Measurements from ENCODE around the gene LFNG. TPM values are rescaled to one million over a fixed set of nuclear protein-coding genes. Genes with fewer than 3 reads are reported as not detected.

Gene LFNG
- total and polyA plus RNA-seq, 2 of the 13 experiments (the other 11 are each of a cell fraction or from before 2014, with no cell fraction given), result 0.44 to 1.5 TPM

DNA sequence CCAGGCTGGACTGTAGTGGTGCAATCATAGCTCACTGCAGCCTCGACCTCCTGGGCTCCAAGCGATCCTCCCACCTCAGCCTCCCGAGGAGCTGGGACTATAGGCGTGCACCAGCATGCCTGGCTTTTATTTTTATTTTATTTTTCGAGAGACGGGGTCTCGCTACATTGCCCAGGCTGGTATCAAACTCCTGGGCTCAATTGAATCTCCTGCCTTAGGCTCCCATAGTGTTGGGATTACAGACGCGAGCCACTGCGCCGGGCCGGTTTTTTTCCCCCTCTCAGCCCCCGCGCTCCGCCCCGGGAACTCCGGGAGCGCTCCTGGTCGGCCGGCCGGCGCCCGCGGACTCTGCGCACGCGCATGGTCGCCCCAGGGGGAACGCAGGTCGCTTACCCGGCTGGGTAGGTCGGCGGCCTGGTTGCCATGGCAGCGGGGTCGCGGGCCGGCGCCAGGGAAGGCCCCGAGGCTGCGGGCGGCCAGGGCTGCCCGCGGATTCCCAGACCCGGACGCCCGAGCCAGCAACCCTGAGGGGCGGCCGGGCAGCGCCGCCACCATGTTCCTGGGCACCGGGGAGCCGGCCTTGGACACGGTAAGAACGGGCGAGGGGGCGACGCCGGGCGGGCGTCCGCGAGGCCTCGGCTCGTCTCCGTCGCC lies 39.2 kb downstream of the LFNG start, which contains the start of gene IQCE (continued):
- TF ChIP-seq, protein P1, sequence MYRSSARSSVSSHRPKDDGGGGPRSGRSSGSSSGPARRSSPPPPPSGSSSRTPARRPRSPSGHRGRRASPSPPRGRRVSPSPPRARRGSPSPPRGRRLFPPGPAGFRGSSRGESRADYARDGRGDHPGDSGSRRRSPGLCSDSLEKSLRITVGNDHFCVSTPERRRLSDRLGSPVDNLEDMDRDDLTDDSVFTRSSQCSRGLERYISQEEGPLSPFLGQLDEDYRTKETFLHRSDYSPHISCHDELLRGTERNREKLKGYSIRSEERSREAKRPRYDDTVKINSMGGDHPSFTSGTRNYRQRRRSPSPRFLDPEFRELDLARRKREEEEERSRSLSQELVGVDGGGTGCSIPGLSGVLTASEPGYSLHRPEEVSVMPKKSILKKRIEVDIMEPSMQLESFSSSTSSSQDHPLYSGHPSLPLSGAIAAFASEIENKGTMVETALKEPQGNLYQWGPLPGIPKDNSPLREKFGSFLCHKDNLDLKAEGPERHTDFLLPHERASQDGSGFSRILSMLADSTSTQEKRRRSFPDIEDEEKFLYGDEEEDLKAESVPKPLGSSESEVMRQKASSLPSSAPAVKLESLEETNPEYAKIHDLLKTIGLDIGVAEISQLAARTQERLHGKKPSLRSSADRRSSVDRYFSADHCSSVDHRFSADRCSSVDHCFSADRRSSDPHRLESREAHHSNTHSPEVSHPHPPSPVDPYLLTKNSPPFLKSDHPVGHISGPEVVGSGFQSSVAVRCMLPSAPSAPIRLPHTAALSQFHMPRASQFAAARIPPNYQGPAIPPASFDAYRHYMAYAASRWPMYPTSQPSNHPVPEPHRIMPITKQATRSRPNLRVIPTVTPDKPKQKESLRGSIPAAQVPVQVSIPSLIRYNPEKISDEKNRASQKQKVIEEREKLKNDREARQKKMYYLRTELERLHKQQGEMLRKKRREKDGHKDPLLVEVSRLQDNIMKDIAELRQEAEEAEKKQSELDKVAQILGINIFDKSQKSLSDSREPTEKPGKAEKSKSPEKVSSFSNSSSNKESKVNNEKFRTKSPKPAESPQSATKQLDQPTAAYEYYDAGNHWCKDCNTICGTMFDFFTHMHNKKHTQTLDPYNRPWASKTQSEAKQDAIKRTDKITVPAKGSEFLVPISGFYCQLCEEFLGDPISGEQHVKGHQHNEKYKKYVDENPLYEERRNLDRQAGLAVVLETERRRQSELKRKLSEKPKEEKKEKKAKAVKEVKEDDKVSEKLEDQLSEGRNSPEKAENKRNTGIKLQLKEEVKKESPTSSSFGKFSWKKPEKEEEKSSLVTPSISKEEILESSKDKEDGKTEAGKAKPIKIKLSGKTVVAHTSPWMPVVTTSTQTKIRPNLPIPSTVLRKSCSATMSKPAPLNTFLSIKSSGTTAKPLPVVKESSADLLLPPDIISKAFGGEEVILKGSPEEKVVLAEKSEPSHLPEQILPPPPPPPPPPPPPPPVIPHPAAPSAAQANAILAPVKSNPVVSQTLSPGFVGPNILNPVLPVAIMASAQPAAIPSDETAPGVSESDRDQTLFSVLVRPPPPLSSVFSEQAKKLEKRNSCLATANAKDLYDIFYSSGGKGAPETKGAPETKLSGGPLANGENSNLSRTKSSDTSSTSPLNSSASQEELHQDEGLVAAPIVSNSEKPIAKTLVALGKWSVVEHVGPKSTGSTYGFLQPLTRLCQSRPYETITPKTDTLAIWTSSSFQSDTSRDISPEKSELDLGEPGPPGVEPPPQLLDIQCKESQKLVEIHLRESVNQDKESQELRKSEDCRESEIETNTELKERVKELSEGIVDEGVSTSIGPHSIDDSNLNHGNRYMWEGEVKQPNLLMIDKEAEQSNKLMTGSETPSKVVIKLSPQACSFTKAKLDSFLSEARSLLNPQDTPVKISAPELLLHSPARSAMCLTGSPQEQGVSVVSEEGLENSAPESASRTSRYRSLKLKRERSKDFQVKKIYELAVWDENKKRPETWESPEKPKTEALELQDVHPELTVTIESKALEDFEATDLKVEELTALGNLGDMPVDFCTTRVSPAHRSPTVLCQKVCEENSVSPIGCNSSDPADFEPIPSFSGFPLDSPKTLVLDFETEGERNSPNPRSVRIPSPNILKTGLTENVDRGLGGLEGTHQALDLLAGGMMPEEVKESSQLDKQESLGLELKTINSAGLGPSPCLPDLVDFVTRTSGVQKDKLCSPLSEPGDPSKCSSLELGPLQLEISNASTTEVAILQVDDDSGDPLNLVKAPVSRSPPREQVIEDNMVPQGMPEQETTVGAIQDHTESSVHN (CRISPR knock-in tag; IDR thresholded peaks at IDR 0.05), result no peak
- TF ChIP-seq, protein P2, sequence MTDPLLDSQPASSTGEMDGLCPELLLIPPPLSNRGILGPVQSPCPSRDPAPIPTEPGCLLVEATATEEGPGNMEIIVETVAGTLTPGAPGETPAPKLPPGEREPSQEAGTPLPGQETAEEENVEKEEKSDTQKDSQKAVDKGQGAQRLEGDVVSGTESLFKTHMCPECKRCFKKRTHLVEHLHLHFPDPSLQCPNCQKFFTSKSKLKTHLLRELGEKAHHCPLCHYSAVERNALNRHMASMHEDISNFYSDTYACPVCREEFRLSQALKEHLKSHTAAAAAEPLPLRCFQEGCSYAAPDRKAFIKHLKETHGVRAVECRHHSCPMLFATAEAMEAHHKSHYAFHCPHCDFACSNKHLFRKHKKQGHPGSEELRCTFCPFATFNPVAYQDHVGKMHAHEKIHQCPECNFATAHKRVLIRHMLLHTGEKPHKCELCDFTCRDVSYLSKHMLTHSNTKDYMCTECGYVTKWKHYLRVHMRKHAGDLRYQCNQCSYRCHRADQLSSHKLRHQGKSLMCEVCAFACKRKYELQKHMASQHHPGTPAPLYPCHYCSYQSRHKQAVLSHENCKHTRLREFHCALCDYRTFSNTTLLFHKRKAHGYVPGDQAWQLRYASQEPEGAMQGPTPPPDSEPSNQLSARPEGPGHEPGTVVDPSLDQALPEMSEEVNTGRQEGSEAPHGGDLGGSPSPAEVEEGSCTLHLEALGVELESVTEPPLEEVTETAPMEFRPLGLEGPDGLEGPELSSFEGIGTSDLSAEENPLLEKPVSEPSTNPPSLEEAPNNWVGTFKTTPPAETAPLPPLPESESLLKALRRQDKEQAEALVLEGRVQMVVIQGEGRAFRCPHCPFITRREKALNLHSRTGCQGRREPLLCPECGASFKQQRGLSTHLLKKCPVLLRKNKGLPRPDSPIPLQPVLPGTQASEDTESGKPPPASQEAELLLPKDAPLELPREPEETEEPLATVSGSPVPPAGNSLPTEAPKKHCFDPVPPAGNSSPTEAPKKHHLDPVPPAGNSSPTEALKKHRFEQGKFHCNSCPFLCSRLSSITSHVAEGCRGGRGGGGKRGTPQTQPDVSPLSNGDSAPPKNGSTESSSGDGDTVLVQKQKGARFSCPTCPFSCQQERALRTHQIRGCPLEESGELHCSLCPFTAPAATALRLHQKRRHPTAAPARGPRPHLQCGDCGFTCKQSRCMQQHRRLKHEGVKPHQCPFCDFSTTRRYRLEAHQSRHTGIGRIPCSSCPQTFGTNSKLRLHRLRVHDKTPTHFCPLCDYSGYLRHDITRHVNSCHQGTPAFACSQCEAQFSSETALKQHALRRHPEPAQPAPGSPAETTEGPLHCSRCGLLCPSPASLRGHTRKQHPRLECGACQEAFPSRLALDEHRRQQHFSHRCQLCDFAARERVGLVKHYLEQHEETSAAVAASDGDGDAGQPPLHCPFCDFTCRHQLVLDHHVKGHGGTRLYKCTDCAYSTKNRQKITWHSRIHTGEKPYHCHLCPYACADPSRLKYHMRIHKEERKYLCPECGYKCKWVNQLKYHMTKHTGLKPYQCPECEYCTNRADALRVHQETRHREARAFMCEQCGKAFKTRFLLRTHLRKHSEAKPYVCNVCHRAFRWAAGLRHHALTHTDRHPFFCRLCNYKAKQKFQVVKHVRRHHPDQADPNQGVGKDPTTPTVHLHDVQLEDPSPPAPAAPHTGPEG (CRISPR knock-in tag; IDR thresholded peaks at IDR 0.05), result no peak; the same call in 1 of the 2 replicates
- TF ChIP-seq NFRKB (IDR thresholded peaks at IDR 0.05), result no peak
- TF ChIP-seq FOXJ3 (CRISPR knock-in tag; IDR thresholded peaks at IDR 0.05; ENCODE audit: borderline replicate concordance), result 0 out of 2 replicates have a peak, but pooled peaks have one; percentile 33
- no peak for TF ChIP-seq SRY (CRISPR knock-in tag; IDR thresholded peaks at IDR 0.05)
- TF ChIP-seq, protein P3, sequence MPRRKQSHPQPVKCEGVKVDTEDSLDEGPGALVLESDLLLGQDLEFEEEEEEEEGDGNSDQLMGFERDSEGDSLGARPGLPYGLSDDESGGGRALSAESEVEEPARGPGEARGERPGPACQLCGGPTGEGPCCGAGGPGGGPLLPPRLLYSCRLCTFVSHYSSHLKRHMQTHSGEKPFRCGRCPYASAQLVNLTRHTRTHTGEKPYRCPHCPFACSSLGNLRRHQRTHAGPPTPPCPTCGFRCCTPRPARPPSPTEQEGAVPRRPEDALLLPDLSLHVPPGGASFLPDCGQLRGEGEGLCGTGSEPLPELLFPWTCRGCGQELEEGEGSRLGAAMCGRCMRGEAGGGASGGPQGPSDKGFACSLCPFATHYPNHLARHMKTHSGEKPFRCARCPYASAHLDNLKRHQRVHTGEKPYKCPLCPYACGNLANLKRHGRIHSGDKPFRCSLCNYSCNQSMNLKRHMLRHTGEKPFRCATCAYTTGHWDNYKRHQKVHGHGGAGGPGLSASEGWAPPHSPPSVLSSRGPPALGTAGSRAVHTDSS (CRISPR knock-in tag; conservative IDR thresholded peaks at IDR 0.05), result no peak
- TF ChIP-seq ATF7 (IDR thresholded peaks at IDR 0.05), result no peak
- no peak for TF ChIP-seq ATF7 (CRISPR knock-in tag; IDR thresholded peaks at IDR 0.05)
- TF ChIP-seq MED1 (CRISPR knock-in tag; IDR thresholded peaks at IDR 0.05), result peak; percentile 43; the same call in 1 of the 2 replicates
- no peak for TF ChIP-seq CREM (IDR thresholded peaks at IDR 0.05)
- no peak for TF ChIP-seq CREM (CRISPR knock-in tag; IDR thresholded peaks at IDR 0.05)
- no peak for TF ChIP-seq PCBP2 (optimal IDR thresholded peaks at IDR 0.05; ENCODE audit: low read depth, low read length, poor library complexity, severe bottlenecking)
- no peak for TF ChIP-seq HNF4G (IDR thresholded peaks at IDR 0.05; ENCODE audit: borderline replicate concordance, low read depth, low read length)
- peak; percentile 36; the same call in 1 of the 2 replicates for TF ChIP-seq HNF4G (CRISPR knock-in tag; IDR thresholded peaks at IDR 0.05; ENCODE audit: borderline replicate concordance, low read depth)
- TF ChIP-seq ESRRA (CRISPR knock-in tag; IDR thresholded peaks at IDR 0.05; ENCODE audit: low read depth), result no peak; the same call in 1 of the 2 replicates

Measured in HepG2 (cell line).